NCI-H524 (cell line): ENCODE measurements around the gene FOXK2.

Experiments
- DNase-seq, 2 experiments: peaks; one replicate each; lab custom pipeline; 2025; lab: John Stamatoyannopoulos, UW

Gene FOXK2

GRCh38 chr17:82608816-82609215 is 89.3 kb downstream of the FOXK2 start:
- no peak for DNase-seq

- DNase-seq, result no peak
These were observed 90.1 kb downstream of the FOXK2 start for GRCh38 chr17:82609655-82610054.

- peak; percentile 77 to 91 for DNase-seq
These were observed 91.9 kb downstream of the FOXK2 start for GRCh38 chr17:82611140-82612058.

GRCh38 chr17:82613283-82614094 is 94.0 kb downstream of the FOXK2 start:
- no peak for DNase-seq

- DNase-seq, result no peak
These were observed 94.6 kb downstream of the FOXK2 start for GRCh38 chr17:82614095-82614631.

- no peak for DNase-seq
These were observed 95.8 kb downstream of the FOXK2 start for GRCh38 chr17:82615084-82616020.

GRCh38 chr17:82616021-82616711 is 96.6 kb downstream of the FOXK2 start:
- DNase-seq, result no peak

GRCh38 chr17:82619211-82619610 is 99.7 kb downstream of the FOXK2 start:
- DNase-seq, result no peak

- no peak for DNase-seq
These were observed 100.1 kb downstream of the FOXK2 start for GRCh38 chr17:82619641-82620040.

GRCh38 chr17:82623707-82624106 is 104.2 kb downstream of the FOXK2 start:
- no peak for DNase-seq

- no peak for DNase-seq
These were observed 107.9 kb downstream of the FOXK2 start for GRCh38 chr17:82627405-82627804.

GRCh38 chr17:82629748-82630147 is 110.2 kb downstream of the FOXK2 start:
- no peak for DNase-seq

- DNase-seq, result no peak
These were observed 110.7 kb downstream of the FOXK2 start for GRCh38 chr17:82630212-82630611.

- DNase-seq, result peak; percentile 2 to 39
These were observed 112.0 kb downstream of the FOXK2 start for GRCh38 chr17:82631544-82631943.

- DNase-seq, result no peak
These were observed 112.9 kb downstream of the FOXK2 start for GRCh38 chr17:82632451-82632850.

GRCh38 chr17:82633343-82633742 is 113.8 kb downstream of the FOXK2 start:
- no peak for DNase-seq

- DNase-seq, result no peak
These were observed 117.4 kb downstream of the FOXK2 start for GRCh38 chr17:82636626-82637598.

GRCh38 chr17:82638183-82638773 is 118.7 kb downstream of the FOXK2 start:
- no peak for DNase-seq

- DNase-seq, result no peak
These were observed 120.1 kb downstream of the FOXK2 start for GRCh38 chr17:82639628-82640027.
